ENCODE results near the gene PCED1B.

Gene PCED1B

DNA sequence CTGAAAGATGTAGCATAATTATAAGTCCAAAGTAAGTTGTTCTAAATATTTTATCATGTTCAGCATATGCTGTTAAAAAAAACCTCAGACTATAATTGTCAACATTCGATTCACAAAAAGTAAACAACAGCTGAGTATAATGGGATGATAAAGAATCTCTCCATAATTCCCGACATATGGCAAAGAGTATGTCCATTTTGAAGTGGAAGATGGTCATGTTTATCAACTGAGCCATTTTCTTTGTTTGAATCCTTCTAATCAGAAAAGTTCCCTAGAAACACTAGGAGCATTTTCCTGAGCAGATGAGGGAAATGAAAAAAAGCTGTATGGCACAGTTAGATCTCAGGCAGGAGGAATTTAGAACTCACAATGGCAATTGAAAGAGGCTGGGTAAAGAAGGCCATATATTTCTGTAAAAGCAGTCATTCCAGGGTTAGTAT lies 192.4 kb downstream of the PCED1B start:
- Histone ChIP-seq H3K79me2 (ENCODE audit: control insufficient read depth, insufficient read depth, low read length, poor library complexity) (no peaks in the 10 kb centered on the region), H2BK12ac (ENCODE audit: low read length) (no peak overlapping the region), H2BK5ac (ENCODE audit: low read depth, low read length, poor library complexity) (no peak overlapping the region), H3K4ac (ENCODE audit: low read depth, low read length) (no peak overlapping the region), H3K18ac (ENCODE audit: low read length) (no peak overlapping the region), H4K12ac (ENCODE audit: low read depth, low read length) (no peak overlapping the region), H3K4me2 (ENCODE audit: low read length) (no peak overlapping the region), H2AFZ (ENCODE audit: insufficient read depth, low read length, poor library complexity) (no peak overlapping the region), H3K23ac (ENCODE audit: low read length) (no peak overlapping the region), H3K4me1 (ENCODE audit: control insufficient read depth in 1 of 2, insufficient read depth in 2 of 2, low read length in 2 of 2) (peaks cover 3 to 10% of the 10 kb centered on the region in 2 experiments), H4K91ac (ENCODE audit: low read depth, low read length) (no peak overlapping the region), H3K9ac (ENCODE audit: low read length) (no peak overlapping the region), H3K27me3 (ENCODE audit: insufficient read depth, low read length) (no peaks in the 10 kb centered on the region), H3K9me3 (ENCODE audit: insufficient read depth, low read depth, low read length) (no peaks in the 10 kb centered on the region), H3K27ac (ENCODE audit: low read depth, low read length) (no peak overlapping the region), H3K4me3 (ENCODE audit: low read depth, low read length) (no peak overlapping the region), H3K36me3 (ENCODE audit: control insufficient read depth in 1 of 2, insufficient read depth in 2 of 2, low read length in 2 of 2) (no peaks in the 10 kb centered on the region), H3K14ac (ENCODE audit: low read length) (no peak overlapping the region), H2AK5ac (ENCODE audit: low read length) (no peak overlapping the region), H4K8ac (ENCODE audit: low read depth, low read length) (peak overlapping the region; percentile 11), H3K79me1 (ENCODE audit: low read length) (peaks cover 7% of the 10 kb centered on the region), H2BK120ac (ENCODE audit: insufficient read depth, low read length, poor library complexity) (no peak overlapping the region)
- WGBS (ENCODE audit: extremely low coverage, insufficient coverage, insufficient read length), result no CpG with 5 or more reads among the region's 2 CpGs
- DNase-seq, result no peak

DNA sequence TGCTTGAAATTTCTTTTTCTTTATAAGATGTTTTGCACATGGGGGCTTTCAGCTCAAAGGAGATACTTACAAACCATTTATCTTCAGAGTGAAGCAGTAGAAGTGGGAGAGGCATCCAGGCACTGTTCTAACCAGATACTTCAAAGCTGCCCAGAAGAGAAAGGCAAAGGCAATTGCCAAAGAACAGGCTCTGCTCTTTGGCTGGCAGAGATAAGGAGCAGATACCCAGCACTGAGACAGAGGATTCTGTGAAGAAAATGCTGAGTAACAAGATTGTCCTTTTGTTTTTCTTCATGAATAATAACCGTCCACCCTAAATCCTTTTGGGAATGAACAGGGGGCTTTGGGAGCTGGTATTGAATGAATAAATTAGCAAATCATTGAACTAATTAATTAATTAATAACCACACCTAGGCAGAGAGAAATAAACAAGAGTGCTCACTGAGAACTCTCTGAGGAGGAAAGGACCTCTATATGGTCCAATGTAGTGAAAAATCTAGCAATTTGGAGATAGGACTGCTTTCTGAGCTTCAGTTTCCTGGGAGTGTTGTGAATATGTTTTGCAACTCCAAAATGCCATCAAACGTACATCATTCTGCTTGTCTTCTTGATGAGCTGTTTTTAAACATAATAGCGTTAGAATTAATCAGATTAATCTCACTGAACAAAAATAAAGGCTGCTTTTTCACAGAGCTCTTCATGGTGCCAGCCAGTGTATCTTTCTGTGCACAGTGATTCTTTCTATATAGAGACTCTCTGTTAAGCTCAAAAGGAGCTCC lies 193.2 kb downstream of the PCED1B start:
- DNase-seq, result no peak

GRCh38 chr12:47273191-47273626 lies 193.8 kb downstream of the PCED1B start:
- no peak overlapping the region for H3K9ac ChIP-seq (ENCODE audit: low read length)
- H2AFZ ChIP-seq (ENCODE audit: insufficient read depth, low read length, poor library complexity), result no peak overlapping the region
- no peaks in the 10 kb centered on the region for H3K36me3 ChIP-seq (ENCODE audit: control insufficient read depth in 1 of 2, insufficient read depth in 2 of 2, low read length in 2 of 2)
- H3K4me3 ChIP-seq (ENCODE audit: low read depth, low read length), result no peak overlapping the region
- no peak for DNase-seq
- no peak overlapping the region for H3K27ac ChIP-seq (ENCODE audit: low read depth, low read length)
- H2BK120ac ChIP-seq (ENCODE audit: insufficient read depth, low read length, poor library complexity), result no peak overlapping the region
- no peak overlapping the region for H4K12ac ChIP-seq (ENCODE audit: low read depth, low read length)
- H4K91ac ChIP-seq (ENCODE audit: low read depth, low read length), result no peak overlapping the region
- no peak overlapping the region for H3K4ac ChIP-seq (ENCODE audit: low read depth, low read length)
- H3K4me1 ChIP-seq (ENCODE audit: control insufficient read depth in 1 of 2, insufficient read depth in 2 of 2, low read length in 2 of 2), result peaks cover 9 to 16% of the 10 kb centered on the region in 2 experiments
- no peak overlapping the region for H3K4me2 ChIP-seq (ENCODE audit: low read length)
- no peak overlapping the region for H3K23ac ChIP-seq (ENCODE audit: low read length)
- H4K8ac ChIP-seq (ENCODE audit: low read depth, low read length), result peak overlapping the region; percentile 23
- no peak overlapping the region for H2BK5ac ChIP-seq (ENCODE audit: low read depth, low read length, poor library complexity)
- WGBS (ENCODE audit: extremely low coverage, insufficient coverage, insufficient read length), result no CpG with 5 or more reads among the region's 4 CpGs
- H3K9me3 ChIP-seq (ENCODE audit: insufficient read depth, low read depth, low read length), result no peaks in the 10 kb centered on the region
- H2BK12ac ChIP-seq (ENCODE audit: low read length), result peak overlapping the region; percentile 42
- peaks cover 15% of the 10 kb centered on the region for H3K79me1 ChIP-seq (ENCODE audit: low read length)
- H3K18ac ChIP-seq (ENCODE audit: low read length), result no peak overlapping the region
- H3K14ac ChIP-seq (ENCODE audit: low read length), result no peak overlapping the region
- peaks cover 1% of the 10 kb centered on the region for H3K79me2 ChIP-seq (ENCODE audit: control insufficient read depth, insufficient read depth, low read length, poor library complexity)
- no peaks in the 10 kb centered on the region for H3K27me3 ChIP-seq (ENCODE audit: insufficient read depth, low read length)
- H2AK5ac ChIP-seq (ENCODE audit: low read length), result no peak overlapping the region

More for the DNA sequence above, 193.2 kb downstream of the PCED1B start:
- peaks cover 11% of the 10 kb centered on the region for H3K79me1 ChIP-seq (ENCODE audit: low read length)
- no peak overlapping the region for H3K23ac ChIP-seq (ENCODE audit: low read length)
- peak overlapping the region; percentile 26 for H3K27ac ChIP-seq (ENCODE audit: low read depth, low read length)
- H3K4me2 ChIP-seq (ENCODE audit: low read length), result no peak overlapping the region
- H2BK120ac ChIP-seq (ENCODE audit: insufficient read depth, low read length, poor library complexity), result no peak overlapping the region
- H2BK12ac ChIP-seq (ENCODE audit: low read length), result no peak overlapping the region
- no peak overlapping the region for H2AFZ ChIP-seq (ENCODE audit: insufficient read depth, low read length, poor library complexity)
- no peak overlapping the region for H4K91ac ChIP-seq (ENCODE audit: low read depth, low read length)
- H2BK5ac ChIP-seq (ENCODE audit: low read depth, low read length, poor library complexity), result no peak overlapping the region
- H3K4me3 ChIP-seq (ENCODE audit: low read depth, low read length), result no peak overlapping the region
- no peaks in the 10 kb centered on the region for H3K27me3 ChIP-seq (ENCODE audit: insufficient read depth, low read length)
- H3K79me2 ChIP-seq (ENCODE audit: control insufficient read depth, insufficient read depth, low read length, poor library complexity), result no peaks in the 10 kb centered on the region
- no peak overlapping the region for H4K8ac ChIP-seq (ENCODE audit: low read depth, low read length)
- H3K4ac ChIP-seq (ENCODE audit: low read depth, low read length), result no peak overlapping the region
- no CpG with 5 or more reads among the region's 3 CpGs for WGBS (ENCODE audit: extremely low coverage, insufficient coverage, insufficient read length)
- H4K12ac ChIP-seq (ENCODE audit: low read depth, low read length), result no peak overlapping the region
- H3K14ac ChIP-seq (ENCODE audit: low read length), result no peak overlapping the region
- H3K9ac ChIP-seq (ENCODE audit: low read length), result no peak overlapping the region
- H3K18ac ChIP-seq (ENCODE audit: low read length), result no peak overlapping the region
- H2AK5ac ChIP-seq (ENCODE audit: low read length), result no peak overlapping the region
- peaks cover 6 to 11% of the 10 kb centered on the region in 2 experiments for H3K4me1 ChIP-seq (ENCODE audit: control insufficient read depth in 1 of 2, insufficient read depth in 2 of 2, low read length in 2 of 2)
- H3K9me3 ChIP-seq (ENCODE audit: insufficient read depth, low read depth, low read length), result no peaks in the 10 kb centered on the region
- H3K36me3 ChIP-seq (ENCODE audit: control insufficient read depth in 1 of 2, insufficient read depth in 2 of 2, low read length in 2 of 2), result no peaks in the 10 kb centered on the region

GRCh38 chr12:47274760-47275159 lies 195.3 kb downstream of the PCED1B start:
- Histone ChIP-seq H3K36me3 (ENCODE audit: control insufficient read depth in 1 of 2, insufficient read depth in 2 of 2, low read length in 2 of 2) (no peaks in the 10 kb centered on the region), H4K8ac (ENCODE audit: low read depth, low read length) (no peak overlapping the region), H4K91ac (ENCODE audit: low read depth, low read length) (no peak overlapping the region), H2BK5ac (ENCODE audit: low read depth, low read length, poor library complexity) (no peak overlapping the region), H3K23ac (ENCODE audit: low read length) (no peak overlapping the region), H3K79me1 (ENCODE audit: low read length) (peaks cover 20% of the 10 kb centered on the region), H2BK12ac (ENCODE audit: low read length) (no peak overlapping the region), H2BK120ac (ENCODE audit: insufficient read depth, low read length, poor library complexity) (peak overlapping the region; percentile 44), H3K4me3 (ENCODE audit: low read depth, low read length) (no peak overlapping the region), H3K4me2 (ENCODE audit: low read length) (no peak overlapping the region), H4K12ac (ENCODE audit: low read depth, low read length) (no peak overlapping the region), H3K9ac (ENCODE audit: low read length) (no peak overlapping the region), H3K4ac (ENCODE audit: low read depth, low read length) (no peak overlapping the region), H3K9me3 (ENCODE audit: insufficient read depth, low read depth, low read length) (no peaks in the 10 kb centered on the region), H2AK5ac (ENCODE audit: low read length) (no peak overlapping the region), H3K27me3 (ENCODE audit: insufficient read depth, low read length) (no peaks in the 10 kb centered on the region), H3K4me1 (ENCODE audit: control insufficient read depth in 1 of 2, insufficient read depth in 2 of 2, low read length in 2 of 2) (peaks cover 9 to 19% of the 10 kb centered on the region in 2 experiments), H3K18ac (ENCODE audit: low read length) (no peak overlapping the region), H3K14ac (ENCODE audit: low read length) (no peak overlapping the region), H2AFZ (ENCODE audit: insufficient read depth, low read length, poor library complexity) (no peak overlapping the region), H3K27ac (ENCODE audit: low read depth, low read length) (no peak overlapping the region), H3K79me2 (ENCODE audit: control insufficient read depth, insufficient read depth, low read length, poor library complexity) (peaks cover 1% of the 10 kb centered on the region)
- no CpG with 5 or more reads among the region's 2 CpGs for WGBS (ENCODE audit: extremely low coverage, insufficient coverage, insufficient read length)
- no peak for DNase-seq

Measured in trophoblast cell (in vitro differentiated cells and primary cell).